Psoas muscle (tissue), 8 donors: ENCODE results near the gene LRP1B. TPM values are rescaled to one million over a fixed set of nuclear protein-coding genes. Genes with fewer than 3 reads are reported as not detected.

Source experiments
- ATAC-seq, 4 donors: fragments of 200-7000 bp; cut with Tn5 transposase; one replicate each; pipeline ENCODE4 v1.9.1; 2020; ENCODE audit warnings: moderate library complexity in 3 of 4, mild to moderate bottlenecking in 2 of 4
- DNase-seq, 2 donors: peaks; one replicate each; pipeline ENCODE4 v3.0.0-alpha.2; 2020
- H3K27ac ChIP-seq: fragments of 200-600 bp; one replicate; pipeline ENCODE4 v1.8.0; 2022
- H3K27me3 ChIP-seq, 3 donors: fragments of 200-600 bp in 1 of 3; one replicate each; pipeline versions ENCODE4 v1.6.1 to v1.8.0; 2013 to 2022; ENCODE audit warnings: low read length in 2 of 3, mild to moderate bottlenecking in 2 of 3, moderate library complexity in 1 of 3; ENCODE audit not compliant: insufficient read depth in 3 of 3
- H3K36me3 ChIP-seq, 2 donors: fragments of 200-600 bp in 1 of 2; one replicate each; pipeline versions ENCODE4 v1.6.1 to v1.8.0; 2013 to 2022; ENCODE audit warnings: low read depth in 1 of 2, mild to moderate bottlenecking in 1 of 2, moderate library complexity in 1 of 2; ENCODE audit not compliant: insufficient read depth in 1 of 2
- H3K4me1 ChIP-seq: fragments of 200-600 bp; one replicate; pipeline ENCODE4 v1.8.0; 2022
- H3K4me3 ChIP-seq: fragments of 200-600 bp; one replicate; pipeline ENCODE4 v1.8.0; 2022; ENCODE audit warnings: mild to moderate bottlenecking
- H3K9me3 ChIP-seq: fragments of 200-600 bp; one replicate; pipeline ENCODE4 v1.8.0; 2022
- WGBS, 3 donors: extraction: QIAGEN DNeasy Blood & Tissue Kit; methylation state at CpG; one replicate each; pipeline versions ENCODE4 v1.1.6 to v1.1.7; 2013; 5-methylcytosine and 5-hydroxymethylcytosine counted together
- intact Hi-C, 2 donors: fragments of 100-400 bp; cut with DNase I; formaldehyde crosslinking; loops; one replicate each; pipeline versions ENCODE4 v1.11.0 to v1.14.2; 2022
- polyA plus RNA-seq, 3 donors: library from polyadenylated mRNA; stranded (reverse); fragments of 200-250 nt; gene quantifications; one replicate each; pipeline ENCODE4 v1.2.3, GENCODE V29; 2013
- total RNA-seq, 4 donors: library from RNA; stranded (reverse); fragmentation: NEBNext Ultra II Directional in 2 of 4; extraction: Animal tissue kit (Norgen Biotek cat#: 25700) in 2 of 4; gene quantifications; one replicate each; pipeline versions ENCODE4 v1.2.1 to v1.2.4, GENCODE V29; 2021 to 2023
- TF ChIP-seq, protein P1 (sequence below): fragments of 200-600 bp; IDR thresholded peaks from one replicate; pipeline ENCODE4 v1.8.0; 2022; ENCODE audit warnings: antibody characterized with exemption
- donor health status: healthy with polysubstance abuse.
- donor health status: DM: no; HTN: no; CAD: no; lungs with moderate emphysema.
- donor health status: Bipolar disorder and iron deficiency.
- donor health status: healthy.
- donor health status: DM: yes; HTN: yes; CAD: no.
- donor health status: DM: no; HTN: no; CAD: no.
- donor health status: DM: no; HTN: no; CAD: no.
- donor health status: DM: yes; HTN: yes; CAD: no.

Gene LRP1B
- total and polyA plus RNA-seq, 7 donors: 0.33 to 3.3 (median 0.95) TPM

DNA sequence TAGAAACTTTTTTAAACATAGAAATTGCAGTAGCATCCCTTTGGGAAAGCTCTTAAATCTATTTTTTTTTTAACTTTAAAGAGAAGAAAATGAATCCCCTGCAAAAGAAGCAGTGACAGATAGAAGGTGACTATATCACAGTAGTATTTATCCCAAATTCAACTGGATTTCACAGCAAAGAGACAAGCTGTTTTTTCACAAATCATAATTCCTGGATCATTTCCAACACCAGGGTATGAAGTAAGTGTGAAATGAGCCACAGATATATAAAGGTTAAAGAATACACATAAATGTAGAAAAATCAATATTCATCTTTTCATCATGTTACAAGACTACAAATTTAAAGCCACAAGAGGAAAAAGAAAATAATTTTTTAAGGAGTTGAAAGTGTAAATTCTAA, 1945.7 kb downstream of the LRP1B start:
- Histone ChIP-seq H3K4me1 (no peaks in the 10 kb centered on the region), H3K36me3 (no peaks in the 10 kb centered on the region), H3K27ac (no peak overlapping the region), H3K4me3 (no peak overlapping the region), H3K9me3 (no peaks in the 10 kb centered on the region), H3K27me3 (no peaks in the 10 kb centered on the region)
- no peak for ATAC-seq
- intact Hi-C loops: no loop called here
- TF ChIP-seq, protein P1, sequence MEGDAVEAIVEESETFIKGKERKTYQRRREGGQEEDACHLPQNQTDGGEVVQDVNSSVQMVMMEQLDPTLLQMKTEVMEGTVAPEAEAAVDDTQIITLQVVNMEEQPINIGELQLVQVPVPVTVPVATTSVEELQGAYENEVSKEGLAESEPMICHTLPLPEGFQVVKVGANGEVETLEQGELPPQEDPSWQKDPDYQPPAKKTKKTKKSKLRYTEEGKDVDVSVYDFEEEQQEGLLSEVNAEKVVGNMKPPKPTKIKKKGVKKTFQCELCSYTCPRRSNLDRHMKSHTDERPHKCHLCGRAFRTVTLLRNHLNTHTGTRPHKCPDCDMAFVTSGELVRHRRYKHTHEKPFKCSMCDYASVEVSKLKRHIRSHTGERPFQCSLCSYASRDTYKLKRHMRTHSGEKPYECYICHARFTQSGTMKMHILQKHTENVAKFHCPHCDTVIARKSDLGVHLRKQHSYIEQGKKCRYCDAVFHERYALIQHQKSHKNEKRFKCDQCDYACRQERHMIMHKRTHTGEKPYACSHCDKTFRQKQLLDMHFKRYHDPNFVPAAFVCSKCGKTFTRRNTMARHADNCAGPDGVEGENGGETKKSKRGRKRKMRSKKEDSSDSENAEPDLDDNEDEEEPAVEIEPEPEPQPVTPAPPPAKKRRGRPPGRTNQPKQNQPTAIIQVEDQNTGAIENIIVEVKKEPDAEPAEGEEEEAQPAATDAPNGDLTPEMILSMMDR: no peak
- DNase-seq: no peak

DNA sequence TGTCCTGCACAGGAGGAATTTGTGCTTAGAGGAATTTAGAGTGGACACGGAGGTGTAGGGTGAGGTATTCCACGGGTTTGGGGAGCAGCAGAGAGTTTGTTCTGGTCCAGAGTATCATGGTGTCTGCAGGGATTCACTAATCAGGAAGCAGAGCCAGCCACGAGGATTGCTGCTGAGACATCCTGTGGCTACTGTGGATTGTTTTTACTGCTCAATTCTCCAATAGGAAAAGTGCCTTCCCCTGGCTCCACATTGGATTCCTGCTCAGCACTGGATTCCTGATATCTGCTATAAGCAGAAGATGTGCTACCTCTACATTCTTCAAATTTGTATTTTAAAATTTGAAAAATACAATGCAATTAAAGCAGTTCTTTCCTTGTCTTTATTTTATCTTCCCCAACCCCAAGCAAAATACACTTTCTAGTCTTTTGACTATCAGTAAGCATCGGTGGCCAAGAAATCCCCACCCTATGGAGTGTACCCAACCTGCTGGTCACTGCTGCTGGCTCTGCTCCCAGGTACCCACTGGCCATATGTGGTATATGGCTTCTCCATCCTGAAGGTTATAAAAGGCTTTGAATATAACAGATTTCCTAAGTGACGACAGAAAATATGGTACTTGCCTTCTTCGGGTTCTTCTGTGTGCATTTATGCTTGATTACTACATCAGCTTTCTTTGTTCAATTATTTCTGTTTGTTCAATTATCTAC, 1947.6 kb downstream of the LRP1B start:
- H3K4me1 ChIP-seq: no peaks in the 10 kb centered on the region
- no peak for ATAC-seq
- DNase-seq: no peak
- no peaks in the 10 kb centered on the region for H3K27me3 ChIP-seq
- TF ChIP-seq, protein P1: no peak
- WGBS, 3 donors: 75 to 76% (median 76%) methylated on average over 6 of the region's 6 CpGs
- no peak overlapping the region for H3K27ac ChIP-seq
- H3K9me3 ChIP-seq: no peaks in the 10 kb centered on the region
- intact Hi-C loops: no loop called here
- H3K36me3 ChIP-seq: no peaks in the 10 kb centered on the region
- no peak overlapping the region for H3K4me3 ChIP-seq
